ENCODE measurements around the gene NR3C2. TPM values are rescaled to one million over a fixed set of nuclear protein-coding genes. Genes with fewer than 3 reads are reported as not detected.

Gene NR3C2
- total and polyA plus RNA-seq, 4 donors, result 2.0 to 11.5 (median 3.2) TPM

- 82% methylated on average over 4 of the region's 4 CpGs for WGBS
- no peaks in the 10 kb centered on the region for H3K4me1 ChIP-seq (ENCODE audit: control insufficient read depth in 4 of 4, insufficient read depth in 4 of 4, low read length in 3 of 4)
- H3K36me3 ChIP-seq (ENCODE audit: control insufficient read depth in 4 of 4, insufficient read depth in 3 of 4, low read depth in 1 of 4, low read length in 3 of 4), result peaks cover 0 to 2% (median 0%) of the 10 kb centered on the region in 4 donors
- H3K9me3 ChIP-seq (ENCODE audit: control insufficient read depth in 4 of 4, low read length in 3 of 4), result peaks cover 0 to 8% (median under 1%) of the 10 kb centered on the region in 4 donors
- no peak for DNase-seq (ENCODE audit: low spot score)
- H3K27ac ChIP-seq (ENCODE audit: low read depth in 1 of 2, low read length in 2 of 2), result no peak overlapping the region
- no peak overlapping the region for H3K4me3 ChIP-seq (ENCODE audit: low read depth in 1 of 3, low read length in 3 of 3)
- H3K9ac ChIP-seq (ENCODE audit: low read depth in 1 of 2, low read length in 2 of 2), result no peak overlapping the region
- TF ChIP-seq EGR1 (IDR thresholded peaks at IDR 0.05; ENCODE audit: low read depth in 2 of 2) (no peak), YY1 (IDR thresholded peaks at IDR 0.05) (no peak)
- no peaks in the 10 kb centered on the region for H3K27me3 ChIP-seq (ENCODE audit: control insufficient read depth in 4 of 4, insufficient read depth in 4 of 4, low read length in 3 of 4)
Observed at GRCh38 chr4:148335133-148335532, 107.1 kb downstream of the NR3C2 start.

GRCh38 chr4:148333265-148333664 is 108.9 kb downstream of the NR3C2 start:
- no peak for TF ChIP-seq CTCF (IDR thresholded peaks at IDR 0.05; ENCODE audit: low read depth, low read length, missing input control)
- no peak for TF ChIP-seq ZBTB33 (IDR thresholded peaks at IDR 0.05)
- no peak for TF ChIP-seq RAD21 (IDR thresholded peaks at IDR 0.05)
- no peak for TF ChIP-seq JUND (IDR thresholded peaks at IDR 0.05)
- Histone ChIP-seq H3K9me3 (ENCODE audit: control insufficient read depth in 4 of 4, low read length in 3 of 4) (no peaks in the 10 kb centered on the region), H3K27me3 (ENCODE audit: control insufficient read depth in 4 of 4, insufficient read depth in 4 of 4, low read length in 3 of 4) (no peaks in the 10 kb centered on the region), H3K9ac (ENCODE audit: low read depth in 1 of 2, low read length in 2 of 2) (no peak overlapping the region), H3K27ac (ENCODE audit: low read depth in 1 of 2, low read length in 2 of 2) (no peak overlapping the region), H3K4me1 (ENCODE audit: control insufficient read depth in 4 of 4, insufficient read depth in 4 of 4, low read length in 3 of 4) (no peaks in the 10 kb centered on the region), H3K36me3 (ENCODE audit: control insufficient read depth in 4 of 4, insufficient read depth in 3 of 4, low read depth in 1 of 4, low read length in 3 of 4) (no peaks in the 10 kb centered on the region), H3K4me3 (ENCODE audit: low read depth in 1 of 3, low read length in 3 of 3) (no peak overlapping the region)
- WGBS, result 87% methylated on average over 1 of the region's 1 CpG
- DNase-seq (ENCODE audit: low spot score), result no peak

- WGBS, result 91% methylated on average over 2 of the region's 2 CpGs
- Histone ChIP-seq H3K27me3 (ENCODE audit: control insufficient read depth in 4 of 4, insufficient read depth in 4 of 4, low read length in 3 of 4) (no peaks in the 10 kb centered on the region), H3K27ac (ENCODE audit: low read depth in 1 of 2, low read length in 2 of 2) (no peak overlapping the region), H3K4me1 (ENCODE audit: control insufficient read depth in 4 of 4, insufficient read depth in 4 of 4, low read length in 3 of 4) (no peaks in the 10 kb centered on the region), H3K9me3 (ENCODE audit: control insufficient read depth in 4 of 4, low read length in 3 of 4) (no peaks in the 10 kb centered on the region), H3K9ac (ENCODE audit: low read depth in 1 of 2, low read length in 2 of 2) (no peak overlapping the region), H3K36me3 (ENCODE audit: control insufficient read depth in 4 of 4, insufficient read depth in 3 of 4, low read depth in 1 of 4, low read length in 3 of 4) (no peaks in the 10 kb centered on the region), H3K4me3 (ENCODE audit: low read depth in 1 of 3, low read length in 3 of 3) (no peak overlapping the region)
- no peak for DNase-seq (ENCODE audit: low spot score)
- TF ChIP-seq HNF4G (IDR thresholded peaks at IDR 0.05) (no peak), TAF1 (conservative IDR thresholded peaks at IDR 0.05) (no peak), NR2F2 (IDR thresholded peaks at IDR 0.05) (no peak), RAD21 (IDR thresholded peaks at IDR 0.05) (no peak), YY1 (IDR thresholded peaks at IDR 0.05) (no peak), GABPA (IDR thresholded peaks at IDR 0.05 in 1 of 2, conservative IDR thresholded peaks at IDR 0.05 in 1 of 2) (no peak), FOXA1 (IDR thresholded peaks at IDR 0.05) (no peak), JUND (IDR thresholded peaks at IDR 0.05) (no peak), CTCF (IDR thresholded peaks at IDR 0.05; ENCODE audit: low read depth, low read length, missing input control) (no peak), FOXA2 (IDR thresholded peaks at IDR 0.05) (no peak), ZBTB33 (IDR thresholded peaks at IDR 0.05) (no peak), ATF3 (IDR thresholded peaks at IDR 0.05) (no peak), EGR1 (IDR thresholded peaks at IDR 0.05; ENCODE audit: low read depth in 2 of 2) (no peak), REST (IDR thresholded peaks at IDR 0.05) (no peak), RXRA (IDR thresholded peaks at IDR 0.05) (no peak)
Observed at GRCh38 chr4:148332486-148332885, 109.7 kb downstream of the NR3C2 start.
